ENCODE results near the gene FCHSD2. TPM values are rescaled to one million over a fixed set of nuclear protein-coding genes. Genes with fewer than 3 reads are reported as not detected.

Gene FCHSD2
- total and polyA plus RNA-seq, 9 of the 15 experiments (the other 6 are each of a cell fraction or from before 2014, with no cell fraction given) = 1.8 to 14.7 (median 6.4) TPM

GRCh38 chr11:72940417-72940816 lies 201.7 kb downstream of the FCHSD2 start:
- FAIRE-seq (no peak), DNase-seq (ENCODE audit: extremely low read depth in 1 of 4, low spot score in 3 of 4) (no peak), ATAC-seq (no peak)
- H3K4me3 ChIP-seq = no peak overlapping the region
- H3K36me3 ChIP-seq (ENCODE audit: control insufficient read depth, insufficient read depth, low read length) = no peaks in the 10 kb centered on the region
- H3K27me3 ChIP-seq (ENCODE audit: control insufficient read depth in 2 of 2, insufficient read depth in 2 of 2, low read length in 2 of 2) = no peaks in the 10 kb centered on the region
- intact Hi-C loops (cut with micrococcal nuclease) (no loop called here), in situ Hi-C loops (cut with MboI) (no loop called here)
- TF ChIP-seq NR2C2 (CRISPR knock-in tag; IDR thresholded peaks at IDR 0.05) (no peak), NR2C2 (tag; IDR thresholded peaks at IDR 0.05) (no peak)
- no peak overlapping the region for H2AFZ ChIP-seq (ENCODE audit: low read depth, low read length)
- no peaks in the 10 kb centered on the region for H4K20me1 ChIP-seq (replicated peaks; ENCODE audit: control insufficient read depth, insufficient read depth, low read length)
- ChIA-PET POLR2A (interaction anchor here (0.8 to 1.3 kb wide), 2 partner anchors 11 to 21 kb away, joined by 4 read pairs; no protein-coding TSS in a partner anchor), CTCF (ENCODE audit: low intra/inter-chr PET ratio) (no interaction called here)
- H3K4me2 ChIP-seq (ENCODE audit: insufficient read depth, low read length) = no peak overlapping the region
- no peaks in the 10 kb centered on the region for H3K4me1 ChIP-seq (replicated peaks in 1 of 2; ENCODE audit: control insufficient read depth in 2 of 2, insufficient read depth in 2 of 2, low read length in 2 of 2)
- whole genome bisulfite sequencing (ENCODE audit: insufficient coverage, low coverage, missing lambda C conversion rate) = 70% methylated on average over 7 of the region's 9 CpGs
- no peaks in the 10 kb centered on the region for H3K79me2 ChIP-seq (ENCODE audit: control insufficient read depth, insufficient read depth, low read length)
- no TSS peak for BruUV-seq (replicated peaks)
- H3K9me1 ChIP-seq (ENCODE audit: control insufficient read depth, insufficient read depth, low read length) = no peaks in the 10 kb centered on the region
- H3K27ac ChIP-seq (ENCODE audit: extremely low read depth, low read depth, low read length) = no peak overlapping the region
- no peak overlapping the region for H3K9ac ChIP-seq (ENCODE audit: insufficient read depth in 1 of 2, low read depth in 2 of 2, low read length in 2 of 2)
- H3K9me3 ChIP-seq (replicated peaks; ENCODE audit: control insufficient read depth, insufficient read depth, low read depth, low read length) = no peaks in the 10 kb centered on the region

DNA sequence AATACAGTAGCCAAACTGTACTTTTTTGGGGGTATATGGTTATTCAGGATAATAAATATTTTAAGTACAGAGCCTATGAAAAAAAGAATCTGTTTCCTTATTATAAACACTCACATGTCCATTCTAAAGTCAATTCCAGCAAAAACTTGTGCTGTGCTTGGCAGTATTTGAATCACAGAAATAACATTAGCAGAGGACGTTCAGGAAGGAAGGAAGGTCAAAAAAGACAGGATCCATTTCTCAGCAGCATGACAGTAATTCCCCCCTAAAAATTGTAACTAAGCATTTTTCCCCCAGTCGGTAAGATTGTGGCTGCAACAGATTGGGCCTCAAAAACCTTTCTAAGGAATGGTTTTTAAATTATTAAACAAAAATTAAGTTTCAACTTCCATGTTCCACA lies 203.1 kb downstream of the FCHSD2 start:
- H3K9me3 ChIP-seq (replicated peaks; ENCODE audit: control insufficient read depth, insufficient read depth, low read depth, low read length) = no peaks in the 10 kb centered on the region
- intact Hi-C loops (cut with micrococcal nuclease) = no loop called here
- 47% methylated on average over 2 of the region's 2 CpGs for whole genome bisulfite sequencing (ENCODE audit: insufficient coverage, low coverage, missing lambda C conversion rate)
- BruUV-seq (replicated peaks) = no TSS peak
- no peak overlapping the region for H3K4me2 ChIP-seq (ENCODE audit: insufficient read depth, low read length)
- H3K79me2 ChIP-seq (ENCODE audit: control insufficient read depth, insufficient read depth, low read length) = no peaks in the 10 kb centered on the region
- no peaks in the 10 kb centered on the region for H4K20me1 ChIP-seq (replicated peaks; ENCODE audit: control insufficient read depth, insufficient read depth, low read length)
- ChIA-PET CTCF (ENCODE audit: low intra/inter-chr PET ratio) (no interaction called here), POLR2A (interaction anchor here (0.7 kb wide), 1 partner anchor 12 kb away, joined by 3 read pairs; no protein-coding TSS in a partner anchor)
- H3K36me3 ChIP-seq (ENCODE audit: control insufficient read depth, insufficient read depth, low read length) = no peaks in the 10 kb centered on the region
- DNase-seq (ENCODE audit: extremely low read depth in 1 of 4, low spot score in 3 of 4) = no peak
- no peak for ATAC-seq
- H2AFZ ChIP-seq (ENCODE audit: low read depth, low read length) = no peak overlapping the region
- no peak for FAIRE-seq
- no peaks in the 10 kb centered on the region for H3K9me1 ChIP-seq (ENCODE audit: control insufficient read depth, insufficient read depth, low read length)
- H3K4me1 ChIP-seq (replicated peaks in 1 of 2; ENCODE audit: control insufficient read depth in 2 of 2, insufficient read depth in 2 of 2, low read length in 2 of 2) = no peaks in the 10 kb centered on the region
- TF ChIP-seq ZNF282 (CRISPR knock-in tag; IDR thresholded peaks at IDR 0.05) = no peak
- no peak for TF ChIP-seq CREM (IDR thresholded peaks at IDR 0.05; ENCODE audit: low read depth)
- TF ChIP-seq, protein P1, sequence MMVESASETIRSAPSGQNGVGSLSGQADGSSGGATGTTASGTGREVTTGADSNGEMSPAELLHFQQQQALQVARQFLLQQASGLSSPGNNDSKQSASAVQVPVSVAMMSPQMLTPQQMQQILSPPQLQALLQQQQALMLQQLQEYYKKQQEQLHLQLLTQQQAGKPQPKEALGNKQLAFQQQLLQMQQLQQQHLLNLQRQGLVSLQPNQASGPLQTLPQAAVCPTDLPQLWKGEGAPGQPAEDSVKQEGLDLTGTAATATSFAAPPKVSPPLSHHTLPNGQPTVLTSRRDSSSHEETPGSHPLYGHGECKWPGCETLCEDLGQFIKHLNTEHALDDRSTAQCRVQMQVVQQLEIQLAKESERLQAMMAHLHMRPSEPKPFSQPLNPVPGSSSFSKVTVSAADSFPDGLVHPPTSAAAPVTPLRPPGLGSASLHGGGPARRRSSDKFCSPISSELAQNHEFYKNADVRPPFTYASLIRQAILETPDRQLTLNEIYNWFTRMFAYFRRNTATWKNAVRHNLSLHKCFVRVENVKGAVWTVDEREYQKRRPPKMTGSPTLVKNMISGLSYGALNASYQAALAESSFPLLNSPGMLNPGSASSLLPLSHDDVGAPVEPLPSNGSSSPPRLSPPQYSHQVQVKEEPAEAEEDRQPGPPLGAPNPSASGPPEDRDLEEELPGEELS (CRISPR knock-in tag; IDR thresholded peaks at IDR 0.05; ENCODE audit: borderline replicate concordance) = no peak
- no peak for TF ChIP-seq MYC (IDR thresholded peaks at IDR 0.05; ENCODE audit: low read depth, low read length)
- TF ChIP-seq MYC (CRISPR knock-in tag; IDR thresholded peaks at IDR 0.05; ENCODE audit: borderline replicate concordance, low read depth) = no peak
- H3K4me3 ChIP-seq = no peak overlapping the region
- in situ Hi-C loops (cut with MboI) = no loop called here
- no peak overlapping the region for H3K27ac ChIP-seq (ENCODE audit: extremely low read depth, low read depth, low read length)
- H3K9ac ChIP-seq (ENCODE audit: insufficient read depth in 1 of 2, low read depth in 2 of 2, low read length in 2 of 2) = no peak overlapping the region
- no peaks in the 10 kb centered on the region for H3K27me3 ChIP-seq (ENCODE audit: control insufficient read depth in 2 of 2, insufficient read depth in 2 of 2, low read length in 2 of 2)

All from K562 (cell line).